Liver (tissue), 9 donors: ENCODE measurements around the gene XXYLT1. TPM values are rescaled to one million over a fixed set of nuclear protein-coding genes. Genes with fewer than 3 reads are reported as not detected.

Source experiments
- DNase-seq: peaks from one replicate; pipeline ENCODE4 v3.0.0-alpha.2; 2017; ENCODE audit warnings: low spot score
- H3K27ac ChIP-seq, 2 donors: one replicate each; pipeline ENCODE4 v1.7.0; 2013; ENCODE audit warnings: inconsistent platforms in 2 of 2, low read length in 2 of 2, control low read depth in 1 of 2, low read depth in 1 of 2, mild to moderate bottlenecking in 1 of 2
- H3K27me3 ChIP-seq, 4 donors: one replicate each; pipeline versions ENCODE4 v1.6.1 to v1.7.0; 2013; ENCODE audit warnings: low read length in 3 of 4, inconsistent platforms in 1 of 4, mild to moderate bottlenecking in 1 of 4, moderate library complexity in 1 of 4; ENCODE audit not compliant: control insufficient read depth in 4 of 4, insufficient read depth in 4 of 4
- H3K36me3 ChIP-seq, 4 donors: one replicate each; pipeline versions ENCODE4 v1.6.1 to v1.7.0; 2013; ENCODE audit warnings: low read length in 3 of 4, mild to moderate bottlenecking in 3 of 4, low read depth in 1 of 4, moderate library complexity in 1 of 4; ENCODE audit not compliant: control insufficient read depth in 4 of 4, insufficient read depth in 3 of 4
- H3K4me1 ChIP-seq, 4 donors: one replicate each; pipeline versions ENCODE4 v1.6.1 to v1.7.0; 2013; ENCODE audit warnings: low read length in 3 of 4, mild to moderate bottlenecking in 3 of 4, moderate library complexity in 1 of 4; ENCODE audit not compliant: control insufficient read depth in 4 of 4, insufficient read depth in 4 of 4
- H3K4me3 ChIP-seq, 3 donors: one replicate each; pipeline versions ENCODE4 v1.6.1 to v1.7.0; 2013; ENCODE audit warnings: low read length in 3 of 3, control low read depth in 1 of 3, low read depth in 1 of 3, mild to moderate bottlenecking in 1 of 3
- H3K9ac ChIP-seq, 2 donors: one replicate each; pipeline ENCODE4 v1.7.0; 2013; ENCODE audit warnings: low read length in 2 of 2, mild to moderate bottlenecking in 2 of 2, moderate library complexity in 2 of 2, control low read depth in 1 of 2, low read depth in 1 of 2
- H3K9me3 ChIP-seq, 4 donors: one replicate each; pipeline versions ENCODE4 v1.6.1 to v1.7.0; 2013; ENCODE audit warnings: low read length in 3 of 4; ENCODE audit not compliant: control insufficient read depth in 4 of 4
- EGR1 ChIP-seq, 2 donors: IDR thresholded peaks; 2 replicates each; pipeline ENCODE4 v1.6.1; 2016 to 2018; ENCODE audit warnings: antibody characterized with exemption in 2 of 2, low read depth in 2 of 2
- FOXA1 ChIP-seq: IDR thresholded peaks from 2 replicates; pipeline ENCODE4 v1.6.1; 2016; ENCODE audit warnings: antibody characterized with exemption
- FOXA2 ChIP-seq: IDR thresholded peaks from 2 replicates; pipeline ENCODE4 v1.6.1; 2016; ENCODE audit warnings: antibody characterized with exemption
- GABPA ChIP-seq, 2 donors: IDR thresholded peaks in 1 of 2; conservative IDR thresholded peaks in 1 of 2; 2 replicates each; pipeline ENCODE4 v1.6.1; 2016; ENCODE audit warnings: antibody characterized with exemption in 2 of 2, mild to moderate bottlenecking in 1 of 2, moderate library complexity in 1 of 2
- HNF4A ChIP-seq, 2 donors: conservative IDR thresholded peaks; 2 replicates each; pipeline ENCODE4 v1.6.1; 2016; ENCODE audit warnings: antibody characterized with exemption in 2 of 2, mild to moderate bottlenecking in 2 of 2
- JUND ChIP-seq, 2 donors: IDR thresholded peaks; 2 replicates each; pipeline ENCODE4 v1.6.1; 2016; ENCODE audit warnings: antibody characterized with exemption in 2 of 2
- NR2F2 ChIP-seq: IDR thresholded peaks from 2 replicates; pipeline ENCODE4 v1.6.1; 2016; ENCODE audit warnings: antibody characterized with exemption
- REST ChIP-seq: IDR thresholded peaks from 2 replicates; pipeline ENCODE4 v1.6.1; 2016; ENCODE audit warnings: antibody characterized with exemption, mild to moderate bottlenecking
- RXRA ChIP-seq, 2 donors: IDR thresholded peaks; 2 replicates each; pipeline ENCODE4 v1.6.1; 2017 to 2018; ENCODE audit warnings: antibody characterized with exemption in 2 of 2, mild to moderate bottlenecking in 1 of 2
- SP1 ChIP-seq: IDR thresholded peaks from 2 replicates; pipeline ENCODE4 v1.6.1; 2018; ENCODE audit warnings: antibody characterized with exemption, mild to moderate bottlenecking
- TAF1 ChIP-seq: conservative IDR thresholded peaks from 2 replicates; pipeline ENCODE4 v1.6.1; 2016; ENCODE audit warnings: antibody characterized with exemption, mild to moderate bottlenecking
- WGBS: extraction: QIAGEN DNeasy Blood & Tissue Kit; methylation state at CpG from one replicate; pipeline ENCODE4 v1.1.7; 2013; 5-methylcytosine and 5-hydroxymethylcytosine counted together
- polyA plus RNA-seq, 2 donors: library from polyadenylated mRNA; stranded (reverse) in 1 of 2; unstranded in 1 of 2; fragments of 200-250 nt in 1 of 2; fragments of >200 nt in 1 of 2; fragmentation: Nextera tagmentation in 1 of 2; extraction: Ambion mirVana in 1 of 2; gene quantifications; one replicate each; pipeline versions ENCODE4 v1.2.1 to v1.2.3, GENCODE V29; 2013 to 2015
- total RNA-seq, 2 donors: library from RNA; depleted of rRNA; stranded (reverse); fragments of >200 nt; gene quantifications; one replicate each; pipeline ENCODE4 v1.2.3, GENCODE V29; 2014
- donor health status: healthy.
- donor health status: healthy.
- donor health status: healthy.
- donor health status: healthy.
- donor health status: healthy.

Gene XXYLT1
- total and polyA plus RNA-seq, 4 donors, result 0.93 to 7.6 (median 2.8) TPM

GRCh38 chr3:195062866-195063540, 208.0 kb downstream of the XXYLT1 start:
- Histone ChIP-seq H3K4me1 (peaks cover 6 to 21% (median 16%) of the 10 kb centered on the region in 4 donors), H3K27me3 (no peaks in the 10 kb centered on the region), H3K4me3 (no peak overlapping the region), H3K36me3 (no peaks in the 10 kb centered on the region), H3K9me3 (no peaks in the 10 kb centered on the region), H3K9ac (no peak overlapping the region), H3K27ac (no peak overlapping the region)
- DNase-seq, result no peak
- 93% methylated on average over 20 of the region's 20 CpGs for WGBS
- TF ChIP-seq JUND (IDR thresholded peaks at IDR 0.05), result no peak
- no peak for TF ChIP-seq GABPA (IDR thresholded peaks at IDR 0.05 in 1 of 2, conservative IDR thresholded peaks at IDR 0.05 in 1 of 2)
- TF ChIP-seq FOXA1, result no peak
- TF ChIP-seq FOXA2, result no peak

GRCh38 chr3:195061756-195062655, 209.0 kb downstream of the XXYLT1 start:
- Histone ChIP-seq H3K27ac (no peak overlapping the region), H3K4me1 (peaks cover 6 to 21% (median 16%) of the 10 kb centered on the region in 4 donors), H3K9me3 (no peaks in the 10 kb centered on the region), H3K27me3 (no peaks in the 10 kb centered on the region), H3K4me3 (no peak overlapping the region), H3K9ac (no peak overlapping the region), H3K36me3 (no peaks in the 10 kb centered on the region)
- no peak for DNase-seq
- WGBS, result 94% methylated on average over 36 of the region's 36 CpGs
- TF ChIP-seq SP1, result no peak
- TF ChIP-seq HNF4A (conservative IDR thresholded peaks at IDR 0.05), result no peak
- no peak for TF ChIP-seq NR2F2
- no peak for TF ChIP-seq EGR1 (IDR thresholded peaks at IDR 0.05; ENCODE audit: low read depth in 2 of 2)
- no peak for TF ChIP-seq TAF1

GRCh38 chr3:195060531-195061291, 210.2 kb downstream of the XXYLT1 start:
- Histone ChIP-seq H3K4me1 (peaks cover 6 to 21% (median 16%) of the 10 kb centered on the region in 4 donors), H3K27me3 (no peaks in the 10 kb centered on the region), H3K9me3 (no peaks in the 10 kb centered on the region), H3K4me3 (no peak overlapping the region), H3K9ac (no peak overlapping the region), H3K36me3 (no peaks in the 10 kb centered on the region), H3K27ac (no peak overlapping the region)
- peak; percentile 47 to 52 for TF ChIP-seq RXRA (IDR thresholded peaks at IDR 0.05)
- no peak for TF ChIP-seq REST
- DNase-seq, result no peak
- WGBS, result 74% methylated on average over 18 of the region's 18 CpGs
